GM12878 (cell line): Measurements from ENCODE around the gene UBP1. TPM values are rescaled to one million over a fixed set of nuclear protein-coding genes. Genes with fewer than 3 reads are reported as not detected.

ENCODE experiments used
- ATAC-seq: fragments of 200-7000 bp; cut with Tn5 transposase; 3 replicates; pipeline ENCODE4 v1.9.1; 2020; ENCODE audit warnings: mild to moderate bottlenecking, moderate library complexity
- BruUV-seq: library from RNA; stranded (reverse); fragments of 400-500 nt; replicated peaks from 2 replicates; lab custom pipeline; 2021; lab: Mats Ljungman, UMichigan
- CTCF ChIA-PET: fragments of 300-600 bp; sonication (Branson Sonifier 250); formaldehyde crosslinking; extraction: SDS; loops from one replicate; lab custom pipeline; 2021; ENCODE audit warnings: inconsistent platforms; lab: Yijun Ruan, JAX
- POLR2A ChIA-PET: fragments of 350-600 bp; formaldehyde crosslinking; extraction: SDS; loops from one replicate; lab custom pipeline; 2021; ENCODE audit warnings: inconsistent platforms; lab: Charles Lee
- RAD21 ChIA-PET: fragments of 300-600 bp; sonication (Branson Sonifier 250); formaldehyde crosslinking; loops from one replicate; lab custom pipeline; 2023; ENCODE audit warnings: antibody characterized with exemption; ENCODE audit not compliant: unreplicated experiment; lab: Charles Lee
- SMC1A ChIA-PET: fragments of 300-600 bp; sonication (Branson Sonifier 250); formaldehyde crosslinking; loops from one replicate; lab custom pipeline; 2023; ENCODE audit not compliant: unreplicated experiment, uncharacterized antibody; lab: Charles Lee
- DNase-seq: peaks from one replicate; pipeline ENCODE4 v3.0.0-alpha.2; 2011; ENCODE audit warnings: low read depth, low spot score
- FAIRE-seq: peaks from 3 replicates; lab custom pipeline; 2011; peaks lifted over from hg19 to GRCh38; lab: Jason Lieb, UNC
- H2AFZ ChIP-seq: 2 replicates; pipeline ENCODE4 v1.6.0; 2011; ENCODE audit warnings: low read depth, low read length, control low read depth; ENCODE audit not compliant: control insufficient read depth
- H3K27ac ChIP-seq: 2 replicates; pipeline ENCODE4 v1.5.1; 2011; ENCODE audit warnings: control low read depth; ENCODE audit not compliant: control insufficient read depth, insufficient read depth
- H3K27me3 ChIP-seq, 2 experiments: replicated peaks in 1 of 2; 2 replicates each; pipeline versions ENCODE4 v1.6.0 to v1.6.1; 2011; ENCODE audit warnings: low read length in 1 of 2; ENCODE audit not compliant: control insufficient read depth in 2 of 2, insufficient read depth in 2 of 2
- H3K36me3 ChIP-seq, 2 experiments: 2 replicates each; pipeline ENCODE4 v1.5.1; 2011; ENCODE audit warnings: low read length in 1 of 2; ENCODE audit not compliant: control insufficient read depth in 2 of 2, insufficient read depth in 2 of 2
- H3K4me1 ChIP-seq: 2 replicates; pipeline ENCODE4 v1.6.1; 2011; ENCODE audit warnings: mild to moderate bottlenecking, low read length, moderate library complexity, mixed read lengths; ENCODE audit not compliant: control insufficient read depth, insufficient read depth
- H3K4me2 ChIP-seq: 2 replicates; pipeline ENCODE4 v1.6.0; 2011; ENCODE audit warnings: control low read depth; ENCODE audit not compliant: control insufficient read depth, insufficient read depth
- H3K4me3 ChIP-seq: fragments of 200-600 bp; sonication (generic); 2 replicates; pipeline ENCODE4 v1.5.1; 2016
- H3K79me2 ChIP-seq: 2 replicates; pipeline ENCODE4 v1.6.0; 2011; ENCODE audit warnings: low read length; ENCODE audit not compliant: control insufficient read depth, insufficient read depth
- H3K9ac ChIP-seq: 2 replicates; pipeline ENCODE4 v1.8.0; 2011; ENCODE audit warnings: low read length, control low read depth, mixed read lengths; ENCODE audit not compliant: control insufficient read depth, insufficient read depth
- H3K9me3 ChIP-seq: replicated peaks from 3 replicates; pipeline ENCODE4 v1.5.1; 2011; ENCODE audit warnings: mild to moderate bottlenecking, low read length; ENCODE audit not compliant: control insufficient read depth, insufficient read depth
- H4K20me1 ChIP-seq: 2 replicates; pipeline ENCODE4 v1.6.0; 2011; ENCODE audit not compliant: control insufficient read depth, insufficient read depth
- CREB1 ChIP-seq: IDR thresholded peaks from 2 replicates; pipeline ENCODE4 v1.6.1; 2012; ENCODE audit warnings: low read depth, mild to moderate bottlenecking, inconsistent platforms
- IRF4 ChIP-seq: IDR thresholded peaks from 2 replicates; pipeline ENCODE4 v1.6.1; 2011; ENCODE audit warnings: low read depth, low read length
- KLF5 ChIP-seq: fragments of 450-650 bp; IDR thresholded peaks from 2 replicates; pipeline ENCODE4 v1.6.1; 2014; ENCODE audit warnings: mild to moderate bottlenecking; ENCODE audit not compliant: partially characterized antibody
- MTA3 ChIP-seq: IDR thresholded peaks from 2 replicates; pipeline ENCODE4 v1.6.1; 2012; ENCODE audit warnings: low read length, inconsistent platforms, borderline replicate concordance
- NKRF ChIP-seq: fragments of 450-650 bp; conservative IDR thresholded peaks from 2 replicates; pipeline ENCODE4 v1.6.1; 2017; ENCODE audit warnings: mild to moderate bottlenecking, moderate library complexity
- POLR2AphosphoS2 ChIP-seq: IDR thresholded peaks from 2 replicates; pipeline ENCODE4 v1.6.1; 2011; ENCODE audit warnings: low read depth, mild to moderate bottlenecking, low read length, improper control_type of control experiment, moderate library complexity
- RBBP5 ChIP-seq: fragments of 200-600 bp; sonication (generic); conservative IDR thresholded peaks from 2 replicates; pipeline ENCODE4 v1.6.1; 2016
- SIN3A ChIP-seq: IDR thresholded peaks from 2 replicates; pipeline ENCODE4 v1.6.1; 2012; ENCODE audit warnings: low read depth, low read length, improper control_type of control experiment
- YBX1 ChIP-seq: fragments of 450-650 bp; IDR thresholded peaks from 2 replicates; pipeline ENCODE4 v1.6.1; 2016; ENCODE audit warnings: antibody characterized with exemption
- YY1 ChIP-seq: IDR thresholded peaks from 2 replicates; pipeline ENCODE4 v1.6.1; 2011; ENCODE audit warnings: low read depth, mild to moderate bottlenecking, low read length
- ZBED1 ChIP-seq: IDR thresholded peaks from 2 replicates; pipeline ENCODE4 v1.6.1; 2016; ENCODE audit warnings: borderline replicate concordance
- ZBTB33 ChIP-seq: fragments of 450-650 bp; IDR thresholded peaks from 2 replicates; pipeline ENCODE4 v1.6.1; 2017; ENCODE audit warnings: mild to moderate bottlenecking
- ZBTB4 ChIP-seq: fragments of 450-650 bp; formaldehyde crosslinking; IDR thresholded peaks from 2 replicates; pipeline ENCODE4 v1.4.0; 2022; ENCODE audit warnings: mild to moderate bottlenecking, moderate library complexity
- ZNF274 ChIP-seq: IDR thresholded peaks from one replicate; pipeline ENCODE4 v1.8.0; 2011; ENCODE audit not compliant: insufficient read length, insufficient read depth
- WGBS: methylation state at CpG from one replicate; pipeline ENCODE4 v1.1.6; 2016; ENCODE audit warnings: low lambda C conversion rate; ENCODE audit not compliant: insufficient replicate concordance, insufficient coverage; ENCODE audit errors: missing lambda C conversion rate; 5-methylcytosine and 5-hydroxymethylcytosine counted together
- in situ Hi-C: fragments of 300-500 bp; cut with MboI; formaldehyde crosslinking; loops from 9 replicates; pipeline ENCODE4 v1.14.3; 2018; ENCODE audit warnings: mixed read lengths
- intact Hi-C: fragments of 100-400 bp; cut with micrococcal nuclease; formaldehyde crosslinking; loops from one replicate; pipeline ENCODE4 v1.14.2; 2022; ENCODE audit not compliant: unreplicated experiment
- polyA plus RNA-seq, 11 experiments: library from polyadenylated mRNA; depleted of rRNA in 4 of 11; unstranded in 6 of 11; stranded (reverse) in 5 of 11; fragments of >200 nt; fragmentation: Nextera tagmentation in 4 of 11; fragmentation: Illumina TruSeq in 1 of 11; extraction: Ambion mirVana in 4 of 11; extraction: Trizol in 1 of 11; gene quantifications; 1 replicate in 1 of 11; 2 replicates in 10 of 11; pipeline versions ENCODE4 v1.2.1 to v1.2.3, GENCODE V29; 2011 to 2016; ENCODE audit warnings: inconsistent platforms in 2 of 11, missing spikeins in 2 of 11, low read depth in 1 of 11
- total RNA-seq, 4 experiments: library from RNA; depleted of rRNA in 3 of 4; stranded (reverse); fragments of >200 nt in 3 of 4; fragmentation: Illumina TruSeq in 1 of 4; extraction: Trizol in 1 of 4; gene quantifications; 2 replicates each; pipeline versions ENCODE4 v1.2.1 to v1.2.3, GENCODE V29; 2013 to 2021

UBP1 gene
- total and polyA plus RNA-seq, 10 of the 15 experiments (the other 5 are each of a cell fraction or from before 2014, with no cell fraction given): 9.3 to 93.6 (median 52.4) TPM

GRCh38 chr3:33424606-33425452 lies 15.4 kb downstream of the UBP1 start:
- intact Hi-C loops: no loop called here
- Histone ChIP-seq H3K9me3 (peaks cover 5% of the 10 kb centered on the region; the same call in 2 of the 3 replicates), H3K4me2 (no peak overlapping the region), H3K79me2 (peaks cover 56% of the 10 kb centered on the region), H3K9ac (no peak overlapping the region), H3K27ac (no peak overlapping the region), H4K20me1 (no peaks in the 10 kb centered on the region), H3K36me3 (peaks cover 0 to 12% of the 10 kb centered on the region in 2 experiments; a peak in 3 of 4 replicates), H3K4me1 (peaks cover 19% of the 10 kb centered on the region), H3K4me3 (no peak overlapping the region), H3K27me3 (no peaks in the 10 kb centered on the region), H2AFZ (no peak overlapping the region)
- TF ChIP-seq ZBED1: no peak
- TF ChIP-seq ZBTB33: no peak
- no peak for TF ChIP-seq CREB1
- TF ChIP-seq ZBTB4 (CRISPR knock-in tag): no peak
- no peak for TF ChIP-seq RBBP5
- no peak for TF ChIP-seq ZNF274
- no peak for TF ChIP-seq MTA3
- TF ChIP-seq YBX1: no peak
- TF ChIP-seq YY1: no peak
- TF ChIP-seq KLF5: no peak
- no peak for TF ChIP-seq NKRF
- TF ChIP-seq POLR2AphosphoS2: no peak
- no peak for TF ChIP-seq IRF4
- TF ChIP-seq SIN3A: no peak
- ChIA-PET SMC1A (interaction anchor here (6.3 kb wide), 1 partner anchor 13 kb away, joined by 43 read pairs; no protein-coding TSS in a partner anchor), POLR2A (no interaction called here), CTCF (no interaction called here), RAD21 (no interaction called here)
- in situ Hi-C loops: no loop called here
- BruUV-seq: no TSS peak
- 98% methylated on average over 10 of the region's 10 CpGs for WGBS
- ATAC-seq (no peak), DNase-seq (no peak), FAIRE-seq (no peak)
